ENCODE data around the gene OR1F1.
"Not testable (repeated sequence)": the region's sequence is repeated elsewhere in the genome, so short reads cannot be mapped to it uniquely, and the experiment has no call there.

OR1F1 gene

GRCh38 chr16:3187798-3188674, at the start of gene OR1F1:
Gene OR1F1 (plus strand): TSS chr16:3188204.
- DNase-seq = no peak

- DNase-seq = no peak
These were observed 49.7 kb upstream of the OR1F1 start for GRCh38 chr16:3138342-3138741.

- no peak for DNase-seq
These were observed 49.1 kb upstream of the OR1F1 start for GRCh38 chr16:3138823-3139426.

GRCh38 chr16:3139561-3139960, 48.4 kb upstream of the OR1F1 start:
- DNase-seq = not testable (repeated sequence)

- no peak for DNase-seq
These were observed 47.2 kb upstream of the OR1F1 start for GRCh38 chr16:3140603-3141427.

- DNase-seq = no peak
These were observed 46.2 kb upstream of the OR1F1 start for GRCh38 chr16:3141781-3142311.

- no peak for DNase-seq
These were observed 45.7 kb upstream of the OR1F1 start for GRCh38 chr16:3142327-3142726.

- no peak for DNase-seq
These were observed 45.2 kb upstream of the OR1F1 start for GRCh38 chr16:3142770-3143169.

GRCh38 chr16:3143189-3143588, 44.8 kb upstream of the OR1F1 start:
- DNase-seq = no peak

GRCh38 chr16:3143598-3144320, 44.2 kb upstream of the OR1F1 start:
- DNase-seq = no peak

GRCh38 chr16:3144321-3144983, 43.6 kb upstream of the OR1F1 start:
- no peak for DNase-seq

GRCh38 chr16:3145151-3145550, 42.9 kb upstream of the OR1F1 start:
- no peak for DNase-seq

- no peak for DNase-seq
These were observed 42.3 kb upstream of the OR1F1 start for GRCh38 chr16:3145660-3146059.

- no peak for DNase-seq
These were observed 40.8 kb upstream of the OR1F1 start for GRCh38 chr16:3147046-3147756.

- no peak for DNase-seq
These were observed 40.3 kb upstream of the OR1F1 start for GRCh38 chr16:3147757-3148104.

GRCh38 chr16:3148256-3149192, 39.5 kb upstream of the OR1F1 start:
- no peak for DNase-seq

- no peak for DNase-seq
These were observed 38.8 kb upstream of the OR1F1 start for GRCh38 chr16:3149193-3149530.

GRCh38 chr16:3149630-3150345, 38.2 kb upstream of the OR1F1 start:
- peak; percentile 32 for DNase-seq

GRCh38 chr16:3150346-3151218, 37.4 kb upstream of the OR1F1 start:
- DNase-seq = peak; percentile 94
